Choroid plexus epithelial cell (primary cell): Measurements from ENCODE around the gene ADRA2B.

Experiments used
- DNase-seq: peaks from one replicate; pipeline ENCODE4 v3.0.0-alpha.2; 2010; ENCODE audit warnings: low read depth
- H3K4me3 ChIP-seq: 2 replicates; pipeline ENCODE4 v1.5.1; 2011; ENCODE audit warnings: low read depth, mild to moderate bottlenecking, control low read depth, low read length, moderate library complexity
- TF ChIP-seq, protein P1 (sequence below): conservative IDR thresholded peaks from 2 replicates; pipeline ENCODE4 v1.5.1; 2011; ENCODE audit warnings: low read depth, mild to moderate bottlenecking, control low read depth, inconsistent platforms, low read length, moderate library complexity

ADRA2B gene

DNA sequence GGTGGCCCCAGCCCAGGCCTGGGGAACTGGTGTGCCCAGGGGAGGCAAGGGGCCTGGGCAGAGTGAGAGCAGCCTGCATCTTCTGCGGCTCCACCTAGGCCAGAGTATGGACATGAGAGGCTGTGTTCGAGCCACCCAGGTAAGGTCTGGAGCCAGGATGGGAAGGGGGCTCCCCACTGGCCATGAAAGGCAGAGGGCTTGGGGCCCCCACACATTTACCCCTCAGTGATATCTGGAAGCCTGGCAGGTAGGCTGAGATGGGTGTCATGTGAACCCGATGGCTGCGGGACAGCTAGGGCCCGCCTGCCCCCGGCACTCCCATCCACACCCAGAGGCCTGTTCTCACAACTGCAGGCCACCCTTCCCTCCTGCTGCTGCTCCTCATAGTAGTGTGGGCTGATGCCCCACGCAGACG lies 13.2 kb downstream of the ADRA2B start:
- DNase-seq, result no peak
- TF ChIP-seq, protein P1, sequence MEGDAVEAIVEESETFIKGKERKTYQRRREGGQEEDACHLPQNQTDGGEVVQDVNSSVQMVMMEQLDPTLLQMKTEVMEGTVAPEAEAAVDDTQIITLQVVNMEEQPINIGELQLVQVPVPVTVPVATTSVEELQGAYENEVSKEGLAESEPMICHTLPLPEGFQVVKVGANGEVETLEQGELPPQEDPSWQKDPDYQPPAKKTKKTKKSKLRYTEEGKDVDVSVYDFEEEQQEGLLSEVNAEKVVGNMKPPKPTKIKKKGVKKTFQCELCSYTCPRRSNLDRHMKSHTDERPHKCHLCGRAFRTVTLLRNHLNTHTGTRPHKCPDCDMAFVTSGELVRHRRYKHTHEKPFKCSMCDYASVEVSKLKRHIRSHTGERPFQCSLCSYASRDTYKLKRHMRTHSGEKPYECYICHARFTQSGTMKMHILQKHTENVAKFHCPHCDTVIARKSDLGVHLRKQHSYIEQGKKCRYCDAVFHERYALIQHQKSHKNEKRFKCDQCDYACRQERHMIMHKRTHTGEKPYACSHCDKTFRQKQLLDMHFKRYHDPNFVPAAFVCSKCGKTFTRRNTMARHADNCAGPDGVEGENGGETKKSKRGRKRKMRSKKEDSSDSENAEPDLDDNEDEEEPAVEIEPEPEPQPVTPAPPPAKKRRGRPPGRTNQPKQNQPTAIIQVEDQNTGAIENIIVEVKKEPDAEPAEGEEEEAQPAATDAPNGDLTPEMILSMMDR, result no peak
- H3K4me3 ChIP-seq, result no peak overlapping the region

- TF ChIP-seq, protein P1, result no peak
- no peak for DNase-seq
- no peak overlapping the region for H3K4me3 ChIP-seq
Measured at GRCh38 chr2:96102596-96103186, 13.7 kb downstream of the ADRA2B start.

GRCh38 chr2:96100893-96101304 lies 15.5 kb downstream of the ADRA2B start:
- TF ChIP-seq, protein P1, result no peak
- DNase-seq, result no peak
- no peak overlapping the region for H3K4me3 ChIP-seq

DNA sequence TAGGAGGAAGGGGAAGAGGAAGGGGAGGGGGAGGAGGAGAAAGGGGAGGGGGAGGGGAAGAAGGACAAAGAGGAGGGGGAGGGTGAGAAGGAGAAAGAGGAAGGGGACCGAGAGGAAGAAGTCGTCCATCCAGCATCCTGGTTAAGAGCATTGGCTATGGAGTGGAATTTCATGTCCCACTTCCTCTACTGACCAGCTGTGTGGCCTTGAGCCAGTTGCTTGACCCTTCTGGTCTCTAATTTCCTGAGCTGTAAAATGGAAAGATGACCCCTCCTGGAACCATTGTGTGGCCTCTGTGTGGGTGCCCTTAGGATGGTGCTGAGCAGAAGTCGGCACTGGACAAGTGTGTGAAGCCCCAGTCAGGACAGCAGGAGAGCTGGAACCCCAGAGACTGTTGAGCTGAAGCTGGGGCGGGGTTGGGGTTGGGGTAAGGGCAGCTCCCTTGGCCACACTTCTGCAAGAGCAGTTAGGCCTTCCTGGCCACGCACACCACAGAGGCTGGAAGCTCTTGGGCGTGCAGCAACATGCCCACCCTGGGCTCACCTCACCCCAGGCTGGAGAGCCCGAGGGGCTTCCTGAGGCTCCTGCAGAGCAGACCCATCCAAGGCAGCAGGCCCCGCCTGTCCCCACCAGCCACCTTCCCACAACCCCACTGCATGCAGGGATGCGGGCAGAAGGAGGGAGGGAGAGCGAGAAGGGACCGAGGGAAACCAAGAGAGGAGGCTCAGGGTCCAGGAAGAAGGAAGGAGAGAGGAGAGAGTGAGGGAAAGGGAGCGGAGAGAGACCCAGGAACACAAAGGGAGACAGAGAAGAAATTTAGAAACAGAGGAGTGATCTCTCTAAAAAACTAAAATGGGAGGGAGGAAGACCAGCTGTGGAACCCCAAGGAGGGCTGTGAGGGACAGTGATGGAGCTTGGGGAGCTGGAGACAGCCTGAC lies 16.2 kb downstream of the ADRA2B start:
- TF ChIP-seq, protein P1, result no peak
- H3K4me3 ChIP-seq, result no peak overlapping the region
- DNase-seq, result no peak

DNA sequence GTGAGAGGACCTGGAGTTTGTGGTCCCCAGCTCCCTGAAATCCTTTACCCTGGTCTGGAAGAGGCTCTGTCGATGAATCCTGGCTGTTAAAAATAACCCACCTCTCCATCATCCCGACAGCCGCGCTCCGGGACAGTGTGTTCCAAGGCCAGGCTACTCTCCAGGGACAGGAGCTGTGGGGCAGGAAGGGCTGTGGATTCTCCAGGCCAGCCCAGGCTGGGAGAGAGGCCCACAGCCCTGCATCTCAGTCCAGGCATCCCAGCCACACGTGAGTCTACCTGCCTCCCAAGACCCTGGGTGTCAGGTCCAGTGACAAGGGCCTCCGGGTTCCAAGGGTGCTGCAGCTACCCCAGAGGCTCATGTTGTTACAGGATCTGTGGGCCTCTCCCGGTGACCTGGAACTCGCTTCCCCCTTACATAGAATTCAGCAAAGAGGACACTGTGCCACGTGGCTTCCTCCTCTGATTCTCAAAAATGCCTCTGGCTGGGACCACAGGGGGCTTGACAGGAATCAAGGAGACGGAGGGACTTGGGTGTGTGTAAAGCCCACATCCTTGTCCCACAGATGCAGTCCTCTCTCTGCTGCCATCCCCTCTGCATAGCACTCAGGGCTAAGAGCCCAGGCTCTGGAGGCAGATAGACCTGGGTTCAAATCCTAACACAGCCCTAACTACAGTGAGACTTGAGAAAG lies 17.3 kb downstream of the ADRA2B start:
- DNase-seq, result no peak
- no peak overlapping the region for H3K4me3 ChIP-seq
- TF ChIP-seq, protein P1, result no peak

DNA sequence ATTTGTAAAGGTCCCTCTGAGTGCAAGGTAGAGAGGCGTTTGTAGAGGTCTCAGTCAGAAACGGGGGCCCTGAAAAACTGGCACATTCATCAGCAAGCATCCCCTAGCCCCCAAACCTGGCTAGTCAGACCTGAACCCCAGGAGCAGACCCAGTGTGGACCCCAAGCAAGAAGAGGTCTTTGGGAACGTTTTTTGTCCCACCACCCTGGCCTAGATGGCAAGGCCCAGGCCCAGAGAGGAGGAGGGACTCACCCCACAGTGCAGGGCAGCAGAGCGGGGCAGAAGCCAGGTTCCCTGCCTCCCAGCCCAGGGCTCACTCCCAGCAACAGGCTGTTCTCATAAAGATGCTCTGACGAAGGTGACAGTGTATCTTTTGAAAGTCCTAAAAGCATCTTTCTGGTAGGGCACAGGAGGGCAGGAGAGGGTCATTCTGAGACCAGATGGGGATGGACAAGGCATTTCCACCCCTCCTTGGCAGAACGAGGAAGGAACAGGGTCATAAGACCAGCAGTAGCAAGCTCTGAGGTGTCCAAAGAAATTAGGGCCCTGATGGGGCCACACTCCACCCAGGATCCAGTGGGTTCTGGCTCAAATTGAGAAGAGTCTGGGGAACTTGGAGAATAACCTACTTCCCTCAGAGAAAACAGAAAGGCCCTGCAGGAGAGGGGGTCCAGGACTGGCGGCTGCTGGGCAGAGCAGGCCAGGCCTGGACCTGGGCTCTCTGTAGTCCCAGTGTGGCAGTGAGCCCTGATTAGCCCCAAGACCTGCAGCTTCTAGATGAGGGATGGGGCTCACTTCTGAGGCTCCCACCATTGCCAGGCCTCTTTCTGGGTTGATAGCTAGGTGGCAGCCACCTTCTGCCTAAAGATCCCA lies 18.2 kb downstream of the ADRA2B start:
- TF ChIP-seq, protein P1, result no peak
- no peak overlapping the region for H3K4me3 ChIP-seq
- no peak for DNase-seq
